Heart left ventricle (tissue), 16 donors: Measurements from ENCODE around the gene LRRTM1. TPM values are rescaled to one million over a fixed set of nuclear protein-coding genes. Genes with fewer than 3 reads are reported as not detected.
A peak's percentile ranks its signal among the peaks of the same experiment; 100 is the strongest.

Experiments used
- ATAC-seq, 4 donors: fragments of 200-7000 bp; cut with Tn5 transposase; one replicate each; pipeline ENCODE4 v1.9.1; 2020 to 2022; ENCODE audit warnings: moderate library complexity in 4 of 4, mild to moderate bottlenecking in 3 of 4, moderate number of reproducible peaks in 1 of 4
- DNase-seq, 5 donors: peaks; one replicate each; pipeline ENCODE4 v3.0.0-alpha.2; 2020
- H3K27ac ChIP-seq, 12 donors: fragments of 200-600 bp; sonication (generic) in 4 of 12; one replicate each; pipeline versions ENCODE4 v1.5.0 to v1.8.0; 2016 to 2022; ENCODE audit warnings: mild to moderate bottlenecking in 2 of 12
- H3K27me3 ChIP-seq, 9 donors: fragments of 200-600 bp; sonication (generic) in 2 of 9; one replicate each; pipeline versions ENCODE4 v1.5.1 to v1.8.0; 2016 to 2022; ENCODE audit warnings: mild to moderate bottlenecking in 3 of 9
- H3K36me3 ChIP-seq, 9 donors: fragments of 200-600 bp; sonication (generic) in 2 of 9; one replicate each; pipeline versions ENCODE4 v1.5.0 to v1.8.0; 2018 to 2022; ENCODE audit warnings: mild to moderate bottlenecking in 2 of 9
- H3K4me1 ChIP-seq, 12 donors: fragments of 200-600 bp; sonication (generic) in 4 of 12; one replicate each; pipeline versions ENCODE4 v1.5.0 to v1.8.0; 2016 to 2022; ENCODE audit warnings: mild to moderate bottlenecking in 3 of 12
- H3K4me3 ChIP-seq, 12 donors: fragments of 200-600 bp; sonication (generic) in 4 of 12; one replicate each; pipeline versions ENCODE4 v1.5.0 to v1.8.0; 2017 to 2022; ENCODE audit warnings: mild to moderate bottlenecking in 9 of 12, moderate library complexity in 4 of 12
- H3K9me3 ChIP-seq, 12 donors: fragments of 200-600 bp; sonication (generic) in 4 of 12; one replicate each; pipeline versions ENCODE4 v1.5.0 to v1.8.0; 2016 to 2022; ENCODE audit warnings: mild to moderate bottlenecking in 1 of 12
- POLR2A ChIP-seq, 2 donors: fragments of 450-650 bp; IDR thresholded peaks; one replicate each; pipeline ENCODE4 v1.6.1; 2017; ENCODE audit warnings: antibody characterized with exemption in 2 of 2, mild to moderate bottlenecking in 2 of 2, moderate library complexity in 2 of 2
- WGBS, 4 donors: extraction: QIAGEN DNeasy Blood & Tissue Kit in 2 of 4; methylation state at CpG; one replicate each; pipeline versions ENCODE4 v1.1.5 to v1.1.7; 2013 to 2018; 5-methylcytosine and 5-hydroxymethylcytosine counted together
- intact Hi-C, 10 donors: fragments of 100-400 bp; cut with DNase I; formaldehyde crosslinking; loops; one replicate each; pipeline versions ENCODE4 v1.11.1 to v1.14.2; 2022
- polyA plus RNA-seq, 2 donors: library from polyadenylated mRNA; stranded (reverse); fragments of 200-250 nt; gene quantifications; one replicate each; pipeline ENCODE4 v1.2.3, GENCODE V29; 2013
- total RNA-seq, 9 donors: library from RNA; depleted of rRNA in 2 of 9; stranded (reverse); fragments of >200 nt in 2 of 9; fragmentation: NEBNext Ultra II Directional in 3 of 9; extraction: Animal tissue kit (Norgen Biotek cat#: 25700) in 3 of 9; gene quantifications; one replicate each; pipeline versions ENCODE4 v1.1.0 to v1.2.4, GENCODE V29; 2016 to 2023
- TF ChIP-seq, protein P1 (sequence below), 12 donors: fragments of 200-600 bp; sonication (generic) in 4 of 12; IDR thresholded peaks; one replicate each; pipeline versions ENCODE4 v1.5.0 to v1.8.0; 2018 to 2022; ENCODE audit warnings: antibody characterized with exemption in 12 of 12, mild to moderate bottlenecking in 5 of 12
- donor health status: ischemic (EF 13 %, LVEDD 7.1; RV severe dilation, severe dysfunction).
- donor health status: healthy with polysubstance abuse.
- donor health status: DM: no; HTN: yes; CAD: no.
- donor health status: DM: no; HTN: no; CAD: no.
- donor health status: ischemic (EF 25% LVEDD 6.9; RV normal size, moderate dysfunction).
- donor health status: ischemic (EF 25% LVEDD 5.7; RV mildly dilated, moderate dysfunction).
- donor health status: healthy.
- donor health status: DM: yes; HTN: yes; CAD: no.
- donor health status: ischemic (EF 35%, LVEDD 5.7; RV mildly dilated, moderate dysfunction).
- donor health status: nonischemic (EF 11% LVEDD 7.7; RV severe dilation, severe dysfunction).
- donor health status: DM: yes; HTN: yes; CAD: no.
- donor health status: PGD.
- donor health status: ischemic (EF 29% LVEDD 5.4; RV normal size, mild dysfunction).
- donor health status: nonischemic (EF 23%, LVEDD 6.1; RV moderate dilation, normal function).

LRRTM1 gene
- total and polyA plus RNA-seq, 11 donors: 0.09 to 0.93 (median 0.23) TPM; not detected in 3

DNA sequence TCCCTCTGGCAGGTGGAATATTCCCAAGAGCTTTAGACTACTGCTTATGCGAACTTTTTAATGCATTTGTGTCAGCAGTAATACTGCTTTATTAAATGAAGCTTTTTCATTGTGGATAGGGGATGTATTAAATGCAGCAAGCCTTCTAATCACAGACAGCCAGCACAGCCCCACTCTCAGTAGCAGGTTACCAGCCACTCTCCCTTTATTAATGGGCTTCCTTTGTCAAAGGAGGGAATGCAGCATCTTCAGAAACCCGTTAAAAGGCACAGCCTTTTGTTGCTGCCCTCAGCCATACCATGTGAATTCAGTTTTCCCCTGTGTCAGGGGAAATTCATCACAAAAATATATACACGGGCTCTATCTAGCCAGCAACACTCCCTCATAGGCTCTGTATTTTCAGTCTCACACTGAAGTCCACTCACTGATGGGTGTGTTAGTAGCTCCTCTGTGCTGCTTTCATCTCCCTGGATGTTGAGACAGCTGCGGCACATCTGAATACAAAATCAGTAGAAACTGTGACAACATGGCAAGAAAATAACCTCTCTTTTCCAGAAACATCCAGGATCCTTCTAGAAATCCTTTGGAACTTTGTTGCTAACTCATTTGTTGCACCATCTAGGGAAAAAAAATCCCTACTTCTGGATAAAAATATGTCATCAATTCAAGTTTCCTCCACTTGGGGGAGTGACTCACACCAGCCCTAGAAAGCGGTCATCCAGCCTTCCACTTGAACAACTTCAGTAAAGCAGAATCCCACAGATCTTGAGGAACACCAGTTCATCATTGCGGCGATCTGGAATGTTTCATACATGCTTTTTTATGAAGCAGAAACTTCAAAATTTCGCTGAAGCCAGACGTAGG, 48.4 kb downstream of the LRRTM1 start:
- Histone ChIP-seq H3K4me1 (peaks cover 0 to 6% (median 0%) of the 10 kb centered on the region in 12 donors), H3K36me3 (no peaks in the 10 kb centered on the region), H3K4me3 (no peak overlapping the region), H3K9me3 (no peaks in the 10 kb centered on the region), H3K27me3 (no peaks in the 10 kb centered on the region), H3K27ac (no peak overlapping the region)
- intact Hi-C loops: no loop called here
- WGBS, 4 donors: 63 to 77% (median 74%) methylated on average over 9 of the region's 9 CpGs
- DNase-seq (no peak), ATAC-seq (no peak)
- TF ChIP-seq, protein P1, sequence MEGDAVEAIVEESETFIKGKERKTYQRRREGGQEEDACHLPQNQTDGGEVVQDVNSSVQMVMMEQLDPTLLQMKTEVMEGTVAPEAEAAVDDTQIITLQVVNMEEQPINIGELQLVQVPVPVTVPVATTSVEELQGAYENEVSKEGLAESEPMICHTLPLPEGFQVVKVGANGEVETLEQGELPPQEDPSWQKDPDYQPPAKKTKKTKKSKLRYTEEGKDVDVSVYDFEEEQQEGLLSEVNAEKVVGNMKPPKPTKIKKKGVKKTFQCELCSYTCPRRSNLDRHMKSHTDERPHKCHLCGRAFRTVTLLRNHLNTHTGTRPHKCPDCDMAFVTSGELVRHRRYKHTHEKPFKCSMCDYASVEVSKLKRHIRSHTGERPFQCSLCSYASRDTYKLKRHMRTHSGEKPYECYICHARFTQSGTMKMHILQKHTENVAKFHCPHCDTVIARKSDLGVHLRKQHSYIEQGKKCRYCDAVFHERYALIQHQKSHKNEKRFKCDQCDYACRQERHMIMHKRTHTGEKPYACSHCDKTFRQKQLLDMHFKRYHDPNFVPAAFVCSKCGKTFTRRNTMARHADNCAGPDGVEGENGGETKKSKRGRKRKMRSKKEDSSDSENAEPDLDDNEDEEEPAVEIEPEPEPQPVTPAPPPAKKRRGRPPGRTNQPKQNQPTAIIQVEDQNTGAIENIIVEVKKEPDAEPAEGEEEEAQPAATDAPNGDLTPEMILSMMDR (IDR thresholded peaks at IDR 0.05): peak in 2 of 12 donors; percentile 19 to 24
- TF ChIP-seq POLR2A (IDR thresholded peaks at IDR 0.05): no peak

DNA sequence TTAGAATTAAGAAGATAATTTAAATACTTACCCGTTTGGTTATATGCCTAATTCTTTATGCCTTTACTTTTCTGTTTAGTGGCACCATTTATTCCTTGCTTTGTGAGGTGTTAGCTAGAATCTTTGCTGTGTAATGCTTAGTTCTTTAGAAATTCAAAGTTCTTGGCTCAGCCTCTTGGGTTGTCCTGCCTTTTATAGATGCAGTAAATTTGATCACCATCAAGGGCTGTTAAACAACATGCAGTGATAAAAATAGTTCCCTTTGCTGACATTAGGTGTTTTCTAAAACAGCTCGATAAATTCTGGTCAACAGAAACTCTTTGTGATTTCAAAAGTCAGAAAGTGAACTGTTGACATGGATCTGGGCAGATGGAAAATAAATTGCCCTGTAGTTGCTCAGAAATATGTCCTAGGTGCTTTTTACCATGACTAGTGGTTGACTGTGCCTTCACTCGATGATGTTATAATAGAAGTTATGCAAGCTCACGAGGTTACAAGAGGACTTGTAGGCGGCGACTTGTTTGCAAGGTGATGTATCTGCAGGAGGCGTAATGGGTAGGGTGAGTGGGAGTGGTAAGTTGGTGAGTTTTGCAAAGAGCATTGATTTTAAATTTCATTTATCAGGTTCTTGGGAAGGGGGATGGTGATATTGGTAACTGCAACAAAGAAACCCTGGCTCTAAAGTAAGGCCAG, 52.1 kb downstream of the LRRTM1 start:
- TF ChIP-seq, protein P1 (IDR thresholded peaks at IDR 0.05): no peak
- TF ChIP-seq POLR2A (IDR thresholded peaks at IDR 0.05): no peak
- H3K27me3 ChIP-seq: no peaks in the 10 kb centered on the region
- no peaks in the 10 kb centered on the region for H3K36me3 ChIP-seq
- H3K4me3 ChIP-seq: no peak overlapping the region
- H3K27ac ChIP-seq: no peak overlapping the region
- DNase-seq (no peak), ATAC-seq (no peak)
- peaks cover 0 to 6% (median 0%) of the 10 kb centered on the region in 12 donors for H3K4me1 ChIP-seq
- 90 to 91% (median 90%) methylated on average over 7 of the region's 7 CpGs for WGBS, 4 donors
- H3K9me3 ChIP-seq: no peaks in the 10 kb centered on the region
- intact Hi-C loops: no loop called here
